Measurements from ENCODE around the gene SAMD4A.
A peak's percentile ranks its signal among the peaks of the same experiment; 100 is the strongest.

SAMD4A gene

GRCh38 chr14:54565785-54566409 lies 1.0 kb upstream of the SAMD4A start:
- peak; percentile 63 for DNase-seq (ENCODE audit: low read depth)

- DNase-seq (ENCODE audit: low read depth), result no peak
These were observed 303 bp downstream of the SAMD4A start for GRCh38 chr14:54567224-54567638.

- peak; percentile 11 for DNase-seq (ENCODE audit: low read depth)
These were observed 972 bp downstream of the SAMD4A start for GRCh38 chr14:54567639-54568561.

- no peak for DNase-seq (ENCODE audit: low read depth)
These were observed 2.1 kb downstream of the SAMD4A start for GRCh38 chr14:54568821-54569595.

GRCh38 chr14:54570047-54570446 lies 3.1 kb downstream of the SAMD4A start:
- no peak for DNase-seq (ENCODE audit: low read depth)

GRCh38 chr14:54570631-54571415 lies 3.9 kb downstream of the SAMD4A start:
- no peak for DNase-seq (ENCODE audit: low read depth)

GRCh38 chr14:54572316-54572715 lies 5.4 kb downstream of the SAMD4A start:
- DNase-seq (ENCODE audit: low read depth), result no peak

GRCh38 chr14:54574528-54574927 lies 7.6 kb downstream of the SAMD4A start:
- no peak for DNase-seq (ENCODE audit: low read depth)

- DNase-seq (ENCODE audit: low read depth), result no peak
These were observed 10.6 kb downstream of the SAMD4A start for GRCh38 chr14:54577494-54577893.

GRCh38 chr14:54577977-54578376 lies 11.0 kb downstream of the SAMD4A start:
- no peak for DNase-seq (ENCODE audit: low read depth)

- DNase-seq (ENCODE audit: low read depth), result no peak
These were observed 12.7 kb downstream of the SAMD4A start for GRCh38 chr14:54579621-54580020.

GRCh38 chr14:54580933-54581332 lies 14.0 kb downstream of the SAMD4A start:
- no peak for DNase-seq (ENCODE audit: low read depth)

- no peak for DNase-seq (ENCODE audit: low read depth)
These were observed 15.4 kb downstream of the SAMD4A start for GRCh38 chr14:54582334-54582733.

GRCh38 chr14:54584097-54584496 lies 17.2 kb downstream of the SAMD4A start:
- DNase-seq (ENCODE audit: low read depth), result no peak

- no peak for DNase-seq (ENCODE audit: low read depth)
These were observed 18.3 kb downstream of the SAMD4A start for GRCh38 chr14:54585214-54585613.

- DNase-seq (ENCODE audit: low read depth), result no peak
These were observed 22.1 kb downstream of the SAMD4A start for GRCh38 chr14:54589076-54589475.

GRCh38 chr14:54589843-54590242 lies 22.9 kb downstream of the SAMD4A start:
- DNase-seq (ENCODE audit: low read depth), result no peak

- no peak for DNase-seq (ENCODE audit: low read depth)
These were observed 23.6 kb downstream of the SAMD4A start for GRCh38 chr14:54590481-54590880.

GRCh38 chr14:54591461-54591860 lies 24.5 kb downstream of the SAMD4A start:
- no peak for DNase-seq (ENCODE audit: low read depth)

- DNase-seq (ENCODE audit: low read depth), result no peak
These were observed 24.9 kb downstream of the SAMD4A start for GRCh38 chr14:54591866-54592265.

- DNase-seq (ENCODE audit: low read depth), result no peak
These were observed 26.9 kb downstream of the SAMD4A start for GRCh38 chr14:54593860-54594259.

- no peak for DNase-seq (ENCODE audit: low read depth)
These were observed 27.6 kb downstream of the SAMD4A start for GRCh38 chr14:54594537-54594936.

Data from activated T-cell treated with anti-CD3 and anti-CD28 coated beads for 24 hours (primary cell).